ENCODE results near the gene CDK10.
"Not testable (repeated sequence)": the region's sequence is repeated elsewhere in the genome, so short reads cannot be mapped to it uniquely, and the experiment has no call there.

DNA sequence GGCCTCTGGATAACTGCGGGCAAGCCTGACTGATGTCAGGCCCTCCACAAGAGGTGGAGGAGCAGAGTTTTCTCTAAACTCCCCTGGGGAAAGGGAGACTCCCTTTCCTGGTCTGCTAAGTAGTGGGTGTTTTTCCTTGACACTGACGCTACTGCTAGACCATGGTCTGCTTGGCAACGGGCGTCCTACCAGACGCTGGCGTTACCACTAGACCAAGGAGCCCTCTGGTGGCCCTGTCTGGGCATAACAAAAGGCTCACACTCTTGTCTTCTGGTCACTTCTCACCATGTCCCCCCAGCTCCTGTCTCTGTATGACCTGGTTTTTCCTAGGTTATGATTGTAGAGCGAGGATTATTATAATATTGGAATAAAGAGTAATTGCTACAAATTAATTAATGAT, 19.5 kb upstream of the CDK10 start:
- TF ChIP-seq CEBPB (IDR thresholded peaks at IDR 0.05); TCF12 (IDR thresholded peaks at IDR 0.05; ENCODE audit: low read depth); EP300 (IDR thresholded peaks at IDR 0.05; ENCODE audit: borderline replicate concordance); TEAD4 (IDR thresholded peaks at IDR 0.05); ZBTB7A (IDR thresholded peaks at IDR 0.05; ENCODE audit: low read depth): not testable (repeated sequence)
- TF ChIP-seq, protein P1, sequence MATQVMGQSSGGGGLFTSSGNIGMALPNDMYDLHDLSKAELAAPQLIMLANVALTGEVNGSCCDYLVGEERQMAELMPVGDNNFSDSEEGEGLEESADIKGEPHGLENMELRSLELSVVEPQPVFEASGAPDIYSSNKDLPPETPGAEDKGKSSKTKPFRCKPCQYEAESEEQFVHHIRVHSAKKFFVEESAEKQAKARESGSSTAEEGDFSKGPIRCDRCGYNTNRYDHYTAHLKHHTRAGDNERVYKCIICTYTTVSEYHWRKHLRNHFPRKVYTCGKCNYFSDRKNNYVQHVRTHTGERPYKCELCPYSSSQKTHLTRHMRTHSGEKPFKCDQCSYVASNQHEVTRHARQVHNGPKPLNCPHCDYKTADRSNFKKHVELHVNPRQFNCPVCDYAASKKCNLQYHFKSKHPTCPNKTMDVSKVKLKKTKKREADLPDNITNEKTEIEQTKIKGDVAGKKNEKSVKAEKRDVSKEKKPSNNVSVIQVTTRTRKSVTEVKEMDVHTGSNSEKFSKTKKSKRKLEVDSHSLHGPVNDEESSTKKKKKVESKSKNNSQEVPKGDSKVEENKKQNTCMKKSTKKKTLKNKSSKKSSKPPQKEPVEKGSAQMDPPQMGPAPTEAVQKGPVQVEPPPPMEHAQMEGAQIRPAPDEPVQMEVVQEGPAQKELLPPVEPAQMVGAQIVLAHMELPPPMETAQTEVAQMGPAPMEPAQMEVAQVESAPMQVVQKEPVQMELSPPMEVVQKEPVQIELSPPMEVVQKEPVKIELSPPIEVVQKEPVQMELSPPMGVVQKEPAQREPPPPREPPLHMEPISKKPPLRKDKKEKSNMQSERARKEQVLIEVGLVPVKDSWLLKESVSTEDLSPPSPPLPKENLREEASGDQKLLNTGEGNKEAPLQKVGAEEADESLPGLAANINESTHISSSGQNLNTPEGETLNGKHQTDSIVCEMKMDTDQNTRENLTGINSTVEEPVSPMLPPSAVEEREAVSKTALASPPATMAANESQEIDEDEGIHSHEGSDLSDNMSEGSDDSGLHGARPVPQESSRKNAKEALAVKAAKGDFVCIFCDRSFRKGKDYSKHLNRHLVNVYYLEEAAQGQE (IDR thresholded peaks at IDR 0.05; ENCODE audit: low read depth): not testable (repeated sequence)

All from Ishikawa (cell line).